Ovary (tissue), 9 donors: Measurements from ENCODE around the gene WNT11. TPM values are rescaled to one million over a fixed set of nuclear protein-coding genes. Genes with fewer than 3 reads are reported as not detected.

Source experiments
- DNase-seq, 5 donors: peaks; one replicate each; pipeline ENCODE4 v3.0.0-alpha.2; 2019 to 2020
- H3K27ac ChIP-seq, 2 donors: fragments of 200-600 bp; one replicate each; pipeline versions ENCODE4 v1.5.1 to v1.8.0; 2019 to 2022
- H3K27me3 ChIP-seq: fragments of 200-600 bp; one replicate; pipeline ENCODE4 v1.8.0; 2022
- H3K36me3 ChIP-seq: fragments of 200-600 bp; sonication (generic); one replicate; pipeline ENCODE4 v1.5.1; 2019
- H3K4me1 ChIP-seq: one replicate; pipeline ENCODE4 v1.8.1; 2013; ENCODE audit warnings: mild to moderate bottlenecking, moderate library complexity; ENCODE audit not compliant: insufficient read depth
- H3K4me3 ChIP-seq: fragments of 200-600 bp; sonication (generic); one replicate; pipeline ENCODE4 v1.5.1; 2017
- H3K9me3 ChIP-seq, 2 donors: fragments of 200-600 bp in 1 of 2; sonication (generic) in 1 of 2; one replicate each; pipeline versions ENCODE4 v1.5.1 to v1.8.1; 2013 to 2019; ENCODE audit warnings: mild to moderate bottlenecking in 1 of 2, moderate library complexity in 1 of 2
- EP300 ChIP-seq: sonication (generic); formaldehyde crosslinking; IDR thresholded peaks from one replicate; pipeline ENCODE4 v1.6.1; 2017; ENCODE audit warnings: antibody characterized with exemption
- POLR2A ChIP-seq: fragments of 450-650 bp; IDR thresholded peaks from one replicate; pipeline ENCODE4 v1.6.1; 2017; ENCODE audit warnings: antibody characterized with exemption, mild to moderate bottlenecking, moderate library complexity
- WGBS, 3 donors: extraction: QIAGEN DNeasy Blood & Tissue Kit in 1 of 3; methylation state at CpG; one replicate each; pipeline versions ENCODE4 v1.1.5 to v1.1.7; 2013 to 2017; 5-methylcytosine and 5-hydroxymethylcytosine counted together
- intact Hi-C, 4 donors: fragments of 100-400 bp; cut with DNase I; formaldehyde crosslinking; loops; one replicate each; pipeline versions ENCODE4 v1.11.0 to v1.15.1; 2022 to 2023
- polyA plus RNA-seq, 2 donors: library from polyadenylated mRNA; stranded (reverse); fragments of 200-250 nt in 1 of 2; fragments of 350-450 nt in 1 of 2; fragmentation: Illumina TruSeq in 1 of 2; extraction: RNeasy Lipid Tissue Mini Kit (QIAGEN cat#74804) in 1 of 2; gene quantifications; one replicate each; pipeline ENCODE4 v1.2.3, GENCODE V29; 2013 to 2014
- total RNA-seq, 7 donors: library from RNA; depleted of rRNA in 2 of 7; stranded (reverse); fragments of >200 nt in 2 of 7; fragmentation: NEBNext Ultra II Directional in 3 of 7; extraction: Animal tissue kit (Norgen Biotek cat#: 25700) in 3 of 7; gene quantifications; one replicate each; pipeline versions ENCODE4 v1.1.0 to v1.2.4, GENCODE V29; 2016 to 2023
- TF ChIP-seq, protein P1 (sequence below), 3 donors: fragments of 450-650 bp in 2 of 3; fragments of 200-600 bp in 1 of 3; IDR thresholded peaks; one replicate each; pipeline versions ENCODE4 v1.5.1 to v1.8.0; 2016 to 2022; ENCODE audit warnings: antibody characterized with exemption in 3 of 3, mild to moderate bottlenecking in 1 of 3
- donor health status: DM: no; HTN: no; CAD: no; lungs with moderate emphysema.
- donor health status: DM: no; HTN: no; CAD: no.
- donor health status: Bipolar disorder and iron deficiency.
- donor health status: DM: yes; HTN: yes; CAD: no.
- donor health status: DM: no; HTN: no; CAD: no.
- donor health status: DM: yes; HTN: yes; CAD: no.

WNT11 gene
- total and polyA plus RNA-seq, 9 donors, result 1.1 to 16.4 (median 3.5) TPM

GRCh38 chr11:76244316-76244851 lies 38.1 kb upstream of the WNT11 start:
- DNase-seq, result no peak
- H3K4me1 ChIP-seq, result no peaks in the 10 kb centered on the region
- no peak overlapping the region for H3K27ac ChIP-seq
- intact Hi-C loops, result no loop called here
- TF ChIP-seq POLR2A (no peak), EP300 (no peak)
- TF ChIP-seq, protein P1, sequence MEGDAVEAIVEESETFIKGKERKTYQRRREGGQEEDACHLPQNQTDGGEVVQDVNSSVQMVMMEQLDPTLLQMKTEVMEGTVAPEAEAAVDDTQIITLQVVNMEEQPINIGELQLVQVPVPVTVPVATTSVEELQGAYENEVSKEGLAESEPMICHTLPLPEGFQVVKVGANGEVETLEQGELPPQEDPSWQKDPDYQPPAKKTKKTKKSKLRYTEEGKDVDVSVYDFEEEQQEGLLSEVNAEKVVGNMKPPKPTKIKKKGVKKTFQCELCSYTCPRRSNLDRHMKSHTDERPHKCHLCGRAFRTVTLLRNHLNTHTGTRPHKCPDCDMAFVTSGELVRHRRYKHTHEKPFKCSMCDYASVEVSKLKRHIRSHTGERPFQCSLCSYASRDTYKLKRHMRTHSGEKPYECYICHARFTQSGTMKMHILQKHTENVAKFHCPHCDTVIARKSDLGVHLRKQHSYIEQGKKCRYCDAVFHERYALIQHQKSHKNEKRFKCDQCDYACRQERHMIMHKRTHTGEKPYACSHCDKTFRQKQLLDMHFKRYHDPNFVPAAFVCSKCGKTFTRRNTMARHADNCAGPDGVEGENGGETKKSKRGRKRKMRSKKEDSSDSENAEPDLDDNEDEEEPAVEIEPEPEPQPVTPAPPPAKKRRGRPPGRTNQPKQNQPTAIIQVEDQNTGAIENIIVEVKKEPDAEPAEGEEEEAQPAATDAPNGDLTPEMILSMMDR (IDR thresholded peaks at IDR 0.05), result no peak
- no peak overlapping the region for H3K4me3 ChIP-seq
- WGBS, 3 donors, result 74 to 81% (median 79%) methylated on average over 2 to 4 of the region's 4 CpGs
- no peaks in the 10 kb centered on the region for H3K9me3 ChIP-seq
- no peaks in the 10 kb centered on the region for H3K27me3 ChIP-seq
- H3K36me3 ChIP-seq, result no peaks in the 10 kb centered on the region

GRCh38 chr11:76243957-76244285 lies 37.6 kb upstream of the WNT11 start:
- H3K4me3 ChIP-seq, result no peak overlapping the region
- intact Hi-C loops, result no loop called here
- H3K27me3 ChIP-seq, result no peaks in the 10 kb centered on the region
- H3K27ac ChIP-seq, result no peak overlapping the region
- DNase-seq, result no peak
- TF ChIP-seq EP300, result no peak
- TF ChIP-seq, protein P1 (IDR thresholded peaks at IDR 0.05), result no peak
- TF ChIP-seq POLR2A, result no peak
- no peaks in the 10 kb centered on the region for H3K4me1 ChIP-seq
- WGBS, 3 donors, result 61 to 74% (median 72%) methylated on average over 7 of the region's 7 CpGs
- no peaks in the 10 kb centered on the region for H3K36me3 ChIP-seq
- no peaks in the 10 kb centered on the region for H3K9me3 ChIP-seq

- H3K27ac ChIP-seq, result no peak overlapping the region
- no peaks in the 10 kb centered on the region for H3K9me3 ChIP-seq
- TF ChIP-seq EP300 (no peak), POLR2A (no peak)
- TF ChIP-seq, protein P1 (IDR thresholded peaks at IDR 0.05), result no peak
- H3K4me3 ChIP-seq, result no peak overlapping the region
- intact Hi-C loops, result no loop called here
- no peaks in the 10 kb centered on the region for H3K36me3 ChIP-seq
- H3K27me3 ChIP-seq, result no peaks in the 10 kb centered on the region
- H3K4me1 ChIP-seq, result no peaks in the 10 kb centered on the region
- DNase-seq, result no peak
- WGBS, 3 donors, result 29 to 35% (median 35%) methylated on average over 22 to 23 of the region's 23 CpGs
Measured at GRCh38 chr11:76243193-76243956, 37.1 kb upstream of the WNT11 start.

GRCh38 chr11:76242004-76242779 lies 35.9 kb upstream of the WNT11 start:
- Histone ChIP-seq H3K27ac (no peak overlapping the region), H3K36me3 (no peaks in the 10 kb centered on the region), H3K27me3 (no peaks in the 10 kb centered on the region), H3K4me3 (no peak overlapping the region), H3K4me1 (no peaks in the 10 kb centered on the region), H3K9me3 (no peaks in the 10 kb centered on the region)
- intact Hi-C loops, result no loop called here
- TF ChIP-seq POLR2A (no peak), EP300 (no peak)
- TF ChIP-seq, protein P1 (IDR thresholded peaks at IDR 0.05), result no peak
- 93 to 97% (median 95%) methylated on average over 12 of the region's 12 CpGs for WGBS, 3 donors
- DNase-seq, result no peak
